HEK293 (cell line): ENCODE results near the gene EIF2D.

ENCODE experiments used
- CTCF ChIA-PET: fragments of 350-600 bp; formaldehyde crosslinking; extraction: SDS; loops from one replicate; lab custom pipeline; 2021; ENCODE audit warnings: antibody characterized with exemption; lab: Yijun Ruan, JAX
- POLR2A ChIA-PET: fragments of 300-600 bp; formaldehyde crosslinking; extraction: SDS; loops from one replicate; lab custom pipeline; 2020; ENCODE audit warnings: antibody characterized with exemption, inconsistent platforms; lab: Yijun Ruan, JAX
- H3K27ac ChIP-seq: fragments of 200-500 bp; sonication (Bioruptor generic); 2 replicates; pipeline ENCODE4 v1.5.1; 2014; ENCODE audit warnings: low read depth, low read length, control low read depth, inconsistent platforms; ENCODE audit errors: extremely low read depth
- H3K36me3 ChIP-seq, 2 experiments: fragments of 200-500 bp in 1 of 2; sonication (Bioruptor generic) in 1 of 2; 1 replicate in 1 of 2; 2 replicates in 1 of 2; pipeline ENCODE4 v1.5.1; 2014 to 2017; ENCODE audit warnings: inconsistent platforms in 2 of 2, low read length in 2 of 2; ENCODE audit not compliant: control insufficient read depth in 2 of 2, insufficient read depth in 1 of 2
- H3K4me1 ChIP-seq: fragments of 200-500 bp; sonication (Bioruptor generic); 2 replicates; pipeline ENCODE4 v1.5.1; 2014; ENCODE audit warnings: mild to moderate bottlenecking, low read length, inconsistent platforms; ENCODE audit not compliant: control insufficient read depth, insufficient read depth
- H3K4me3 ChIP-seq: 2 replicates; pipeline ENCODE4 v1.5.1; 2011; ENCODE audit warnings: low read depth, mild to moderate bottlenecking, control low read depth, low read length, moderate library complexity
- H3K9me3 ChIP-seq: fragments of 200-500 bp; sonication (Bioruptor generic); 2 replicates; pipeline ENCODE4 v1.5.1; 2014; ENCODE audit warnings: low read depth, low read length, inconsistent platforms; ENCODE audit not compliant: control insufficient read depth, insufficient read depth
- AEBP2 ChIP-seq: fragments of 450-650 bp; formaldehyde crosslinking; IDR thresholded peaks from 2 replicates; pipeline ENCODE4 v1.5.1; 2016; ENCODE audit warnings: missing biosample characterization, missing genetic modification characterization, borderline replicate concordance
- GLIS2 ChIP-seq: fragments of 450-650 bp; formaldehyde crosslinking; IDR thresholded peaks from 2 replicates; pipeline ENCODE4 v1.5.1; 2016; ENCODE audit warnings: missing biosample characterization, missing genetic modification characterization
- OSR2 ChIP-seq: fragments of 450-650 bp; formaldehyde crosslinking; IDR thresholded peaks from 2 replicates; pipeline ENCODE4 v1.5.1; 2016; ENCODE audit warnings: missing biosample characterization, missing genetic modification characterization
- OVOL3 ChIP-seq: fragments of 450-650 bp; formaldehyde crosslinking; IDR thresholded peaks from 2 replicates; pipeline ENCODE4 v1.5.1; 2016; ENCODE audit warnings: missing biosample characterization, missing genetic modification characterization
- PRDM10 ChIP-seq: fragments of 450-650 bp; formaldehyde crosslinking; IDR thresholded peaks from 2 replicates; pipeline ENCODE4 v1.5.1; 2016; ENCODE audit warnings: missing biosample characterization, missing genetic modification characterization
- SP2 ChIP-seq: fragments of 450-650 bp; formaldehyde crosslinking; IDR thresholded peaks from 2 replicates; pipeline ENCODE4 v1.5.1; 2016; ENCODE audit warnings: missing biosample characterization, missing genetic modification characterization
- ZBTB1 ChIP-seq: fragments of 450-650 bp; formaldehyde crosslinking; IDR thresholded peaks from 2 replicates; pipeline ENCODE4 v1.5.1; 2016; ENCODE audit warnings: missing biosample characterization, missing genetic modification characterization
- ZBTB20 ChIP-seq: fragments of 450-650 bp; formaldehyde crosslinking; IDR thresholded peaks from 2 replicates; pipeline ENCODE4 v1.5.1; 2016; ENCODE audit warnings: missing biosample characterization, missing genetic modification characterization
- ZFP41 ChIP-seq: fragments of 450-650 bp; formaldehyde crosslinking; IDR thresholded peaks from 2 replicates; pipeline ENCODE4 v1.5.1; 2016; ENCODE audit warnings: missing biosample characterization, missing genetic modification characterization, borderline replicate concordance
- ZIC2 ChIP-seq: fragments of 450-650 bp; formaldehyde crosslinking; IDR thresholded peaks from 2 replicates; pipeline ENCODE4 v1.5.1; 2016; ENCODE audit warnings: missing biosample characterization, missing genetic modification characterization
- ZNF19 ChIP-seq: fragments of 450-650 bp; formaldehyde crosslinking; IDR thresholded peaks from 2 replicates; pipeline ENCODE4; 2016; ENCODE audit warnings: missing biosample characterization, missing genetic modification characterization, low read depth
- ZNF202 ChIP-seq: fragments of 450-650 bp; formaldehyde crosslinking; IDR thresholded peaks from 2 replicates; pipeline ENCODE4 v1.5.1; 2016; ENCODE audit warnings: missing biosample characterization, missing genetic modification characterization, borderline replicate concordance
- ZNF362 ChIP-seq: fragments of 450-650 bp; formaldehyde crosslinking; IDR thresholded peaks from 2 replicates; pipeline ENCODE4 v1.5.1; 2016; ENCODE audit warnings: missing biosample characterization, missing genetic modification characterization
- ZNF391 ChIP-seq: fragments of 450-650 bp; formaldehyde crosslinking; IDR thresholded peaks from 2 replicates; pipeline ENCODE4 v1.5.1; 2016; ENCODE audit warnings: low read depth, missing biosample characterization, missing genetic modification characterization, borderline replicate concordance
- ZNF560 ChIP-seq: fragments of 450-650 bp; formaldehyde crosslinking; IDR thresholded peaks from 2 replicates; pipeline ENCODE4 v1.5.1; 2017; ENCODE audit warnings: missing biosample characterization, missing genetic modification characterization, borderline replicate concordance
- ZNF571 ChIP-seq: fragments of 450-650 bp; formaldehyde crosslinking; IDR thresholded peaks from 2 replicates; pipeline ENCODE4 v1.5.0; 2017; ENCODE audit warnings: missing biosample characterization, missing genetic modification characterization
- ZNF621 ChIP-seq: fragments of 450-650 bp; formaldehyde crosslinking; IDR thresholded peaks from 2 replicates; pipeline ENCODE4 v1.5.1; 2017; ENCODE audit warnings: missing biosample characterization, missing genetic modification characterization
- ZNF658 ChIP-seq: fragments of 450-650 bp; formaldehyde crosslinking; IDR thresholded peaks from 2 replicates; pipeline ENCODE4; 2016; ENCODE audit warnings: missing biosample characterization, missing genetic modification characterization
- ZNF664 ChIP-seq: fragments of 450-650 bp; formaldehyde crosslinking; IDR thresholded peaks from 2 replicates; pipeline ENCODE4 v1.5.1; 2016; ENCODE audit warnings: missing biosample characterization, missing genetic modification characterization
- ZNF707 ChIP-seq: fragments of 450-650 bp; formaldehyde crosslinking; IDR thresholded peaks from 2 replicates; pipeline ENCODE4 v1.5.1; 2016; ENCODE audit warnings: missing biosample characterization, missing genetic modification characterization
- ZNF768 ChIP-seq: fragments of 450-650 bp; formaldehyde crosslinking; IDR thresholded peaks from 2 replicates; pipeline ENCODE4 v1.5.1; 2018; ENCODE audit warnings: missing biosample characterization, mild to moderate bottlenecking, missing genetic modification characterization
- ZSCAN16 ChIP-seq: fragments of 450-650 bp; formaldehyde crosslinking; IDR thresholded peaks from 2 replicates; pipeline ENCODE4 v1.5.1; 2016; ENCODE audit warnings: missing biosample characterization, missing genetic modification characterization
- ZSCAN4 ChIP-seq: fragments of 450-650 bp; formaldehyde crosslinking; IDR thresholded peaks from 2 replicates; pipeline ENCODE4 v1.5.1; 2017; ENCODE audit warnings: missing biosample characterization, missing genetic modification characterization
- ZSCAN5A ChIP-seq: fragments of 450-650 bp; formaldehyde crosslinking; IDR thresholded peaks from 2 replicates; pipeline ENCODE4 v1.5.1; 2016; ENCODE audit warnings: missing biosample characterization, missing genetic modification characterization

Gene EIF2D

GRCh38 chr1:206578978-206579374, 33.3 kb downstream of the EIF2D start:
- Histone ChIP-seq H3K4me1 (no peaks in the 10 kb centered on the region), H3K4me3 (no peak overlapping the region), H3K27ac (no peak overlapping the region), H3K9me3 (no peaks in the 10 kb centered on the region), H3K36me3 (peaks cover 0 to 7% of the 10 kb centered on the region in 2 experiments; a peak in 1 of 3 replicates)
- ChIA-PET CTCF (interaction anchor here (0.5 to 3.1 kb wide), 3 partner anchors 72 to 100 kb away, joined by 3 to 16 read pairs (median 12); partner anchors contain the start of gene RASSF5), POLR2A (no interaction called here)
- no peak for TF ChIP-seq ZNF202 (tag by site-specific recombination)
- no peak for TF ChIP-seq ZNF658 (tag by site-specific recombination)
- no peak for TF ChIP-seq ZNF621 (tag by site-specific recombination)
- TF ChIP-seq OVOL3: no peak
- no peak for TF ChIP-seq GLIS2 (tag by site-specific recombination)
- no peak for TF ChIP-seq ZSCAN5A
- no peak for TF ChIP-seq PRDM10 (tag by site-specific recombination)
- no peak for TF ChIP-seq ZNF707 (tag by site-specific recombination)
- TF ChIP-seq ZFP41 (tag by site-specific recombination): no peak
- TF ChIP-seq ZBTB1 (tag by site-specific recombination): no peak
- TF ChIP-seq AEBP2 (tag by site-specific recombination): no peak
- no peak for TF ChIP-seq OSR2 (tag by site-specific recombination)
- TF ChIP-seq ZNF768 (tag by site-specific recombination): no peak
- no peak for TF ChIP-seq ZNF571 (tag by site-specific recombination)
- TF ChIP-seq ZNF560 (tag by site-specific recombination): no peak

GRCh38 chr1:206578068-206578977, 33.9 kb downstream of the EIF2D start:
- no peaks in the 10 kb centered on the region for H3K9me3 ChIP-seq
- H3K4me3 ChIP-seq: no peak overlapping the region
- ChIA-PET CTCF (interaction anchor here (0.5 to 3.1 kb wide), 6 partner anchors 27 to 700 kb away, joined by 3 to 16 read pairs (median 4); partner anchors contain the start of gene RASSF5), POLR2A (no interaction called here)
- H3K4me1 ChIP-seq: no peaks in the 10 kb centered on the region
- H3K36me3 ChIP-seq: peaks cover 0 to 6% of the 10 kb centered on the region in 2 experiments; a peak in 1 of 3 replicates
- no peak overlapping the region for H3K27ac ChIP-seq
- TF ChIP-seq ZNF664 (tag by site-specific recombination) (peak; percentile 96), ZNF391 (tag by site-specific recombination) (no peak), ZBTB20 (tag by site-specific recombination) (no peak), SP2 (tag by site-specific recombination) (no peak), ZSCAN16 (tag by site-specific recombination) (no peak), ZSCAN4 (tag by site-specific recombination) (peak; percentile 44; the same call in 1 of the 2 replicates), ZIC2 (no peak), ZNF362 (tag by site-specific recombination) (no peak), ZNF19 (tag by site-specific recombination) (no peak)
